Gastrocnemius medialis (tissue), 4 donors: ENCODE results near the gene MEIOSIN. TPM values are rescaled to one million over a fixed set of nuclear protein-coding genes. Genes with fewer than 3 reads are reported as not detected.
A peak's percentile ranks its signal among the peaks of the same experiment; 100 is the strongest.

ENCODE experiments used
- ATAC-seq, 2 donors: fragments of 150-250 bp; one replicate each; pipeline ENCODE4 v1.9.1; 2016
- DNase-seq, 2 donors: peaks; one replicate each; pipeline ENCODE4 v3.0.0-alpha.2; 2019
- H3K27ac ChIP-seq, 4 donors: fragments of 200-600 bp; sonication (generic); 1 replicate in 1 of 4; 2 replicates in 3 of 4; pipeline ENCODE4 v1.5.1; 2016 to 2018; ENCODE audit warnings: mild to moderate bottlenecking in 2 of 4, moderate library complexity in 1 of 4
- H3K27me3 ChIP-seq, 3 donors: fragments of 200-600 bp; sonication (generic) in 2 of 3; 1 replicate in 1 of 3; 2 replicates in 2 of 3; pipeline versions ENCODE4 v1.5.1 to v1.6.0; 2016 to 2019; ENCODE audit warnings: mild to moderate bottlenecking in 1 of 3, moderate library complexity in 1 of 3
- H3K36me3 ChIP-seq, 2 donors: fragments of 200-600 bp; sonication (generic) in 1 of 2; one replicate each; pipeline ENCODE4 v1.5.1; 2017 to 2018
- H3K4me1 ChIP-seq, 2 donors: fragments of 200-600 bp; sonication (generic) in 1 of 2; one replicate each; pipeline ENCODE4 v1.5.1; 2016 to 2017; ENCODE audit warnings: mild to moderate bottlenecking in 2 of 2
- H3K4me3 ChIP-seq, 4 donors: fragments of 200-600 bp; sonication (generic) in 3 of 4; 1 replicate in 1 of 4; 2 replicates in 3 of 4; pipeline ENCODE4 v1.5.1; 2016 to 2019; ENCODE audit warnings: mild to moderate bottlenecking in 2 of 4
- H3K9me3 ChIP-seq, 3 donors: fragments of 200-600 bp; sonication (generic) in 2 of 3; 1 replicate in 1 of 3; 2 replicates in 2 of 3; pipeline ENCODE4 v1.5.1; 2016 to 2019
- CTCF ChIP-seq, 5 experiments: fragments of 450-650 bp in 3 of 5; fragments of 200-600 bp in 2 of 5; sonication (generic) in 2 of 5; IDR thresholded peaks in 4 of 5; conservative IDR thresholded peaks in 1 of 5; 1 replicate in 4 of 5; 2 replicates in 1 of 5; pipeline ENCODE4 v1.5.1; 2016 to 2019; ENCODE audit warnings: antibody characterized with exemption in 5 of 5, mild to moderate bottlenecking in 3 of 5, moderate library complexity in 3 of 5
- POLR2A ChIP-seq, 2 donors: fragments of 450-650 bp; IDR thresholded peaks; one replicate each; pipeline ENCODE4 v1.6.1; 2017; ENCODE audit warnings: antibody characterized with exemption in 2 of 2, mild to moderate bottlenecking in 2 of 2, moderate library complexity in 2 of 2
- in situ Hi-C, 4 donors: fragments of 200-750 bp; cut with MboI; loops; one replicate each; pipeline versions ENCODE4 v1.15.0 to v1.8.0; 2017; ENCODE audit warnings: low sequenced_read_pairs in 4 of 4
- intact Hi-C: fragments of 100-400 bp; cut with DNase I; formaldehyde crosslinking; loops from one replicate; pipeline ENCODE4 v1.15.1; 2023; ENCODE audit warnings: low total_unique reads
- total RNA-seq, 4 donors: library from RNA; depleted of rRNA; stranded (reverse); fragments of >200 nt; gene quantifications; one replicate each; pipeline versions ENCODE4 v1.1.0 to v1.2.3, GENCODE V29; 2016

The MEIOSIN gene
- total RNA-seq, 4 donors from 2014 or later: not detected

GRCh38 chr19:45713141-45713540 is 20.1 kb upstream of the MEIOSIN start:
- no peaks in the 10 kb centered on the region for H3K9me3 ChIP-seq
- intact Hi-C loops: loop anchor here (10.0 kb wide), 2 partner anchors 288 to 908 kb away; partner anchors contain the start of genes BCAM and ERCC1
- no peak for DNase-seq
- in situ Hi-C loops: no loop called here
- peaks cover 0 to 6% of the 10 kb centered on the region in 2 donors for H3K36me3 ChIP-seq
- no peak for ATAC-seq
- H3K4me1 ChIP-seq: peaks cover 8 to 13% of the 10 kb centered on the region in 2 donors
- H3K27me3 ChIP-seq: no peaks in the 10 kb centered on the region
- no peak overlapping the region for H3K27ac ChIP-seq
- TF ChIP-seq CTCF (IDR thresholded peaks at IDR 0.05 in 4 of 5, conservative IDR thresholded peaks at IDR 0.05 in 1 of 5): no peak
- TF ChIP-seq POLR2A (IDR thresholded peaks at IDR 0.05): no peak
- H3K4me3 ChIP-seq: no peak overlapping the region

GRCh38 chr19:45715139-45715538 is 18.1 kb upstream of the MEIOSIN start:
- in situ Hi-C loops (no loop called here), intact Hi-C loops (loop anchor here (5.0 to 10.0 kb wide), 3 partner anchors 82 to 910 kb away; partner anchors contain the start of genes BCAM and ERCC1)
- no peak for DNase-seq
- no peak for ATAC-seq
- no peak overlapping the region for H3K4me3 ChIP-seq
- H3K4me1 ChIP-seq: peaks cover 12 to 17% of the 10 kb centered on the region in 2 donors
- H3K27ac ChIP-seq: no peak overlapping the region
- H3K9me3 ChIP-seq: no peaks in the 10 kb centered on the region
- peaks cover 0 to 6% of the 10 kb centered on the region in 2 donors for H3K36me3 ChIP-seq
- no peak for TF ChIP-seq POLR2A (IDR thresholded peaks at IDR 0.05)
- TF ChIP-seq CTCF (IDR thresholded peaks at IDR 0.05 in 4 of 5, conservative IDR thresholded peaks at IDR 0.05 in 1 of 5): no peak
- H3K27me3 ChIP-seq: no peaks in the 10 kb centered on the region

GRCh38 chr19:45716359-45717130 is 16.7 kb upstream of the MEIOSIN start:
- Histone ChIP-seq H3K9me3 (no peaks in the 10 kb centered on the region), H3K27ac (peak overlapping the region; percentile 88 to 95 (median 92)), H3K27me3 (no peaks in the 10 kb centered on the region), H3K4me1 (peaks cover 12 to 17% of the 10 kb centered on the region in 2 donors), H3K36me3 (peaks cover 0 to 5% of the 10 kb centered on the region in 2 donors), H3K4me3 (peak overlapping the region; percentile 74 to 82 (median 76))
- in situ Hi-C loops (no loop called here), intact Hi-C loops (loop anchor here (1.0 to 10.0 kb wide), 7 partner anchors 14 to 912 kb away; partner anchors contain the start of genes BCAM, ERCC1, FBXO46 and QPCTL)
- TF ChIP-seq POLR2A (IDR thresholded peaks at IDR 0.05) (no peak), CTCF (IDR thresholded peaks at IDR 0.05 in 4 of 5, conservative IDR thresholded peaks at IDR 0.05 in 1 of 5) (no peak)
- ATAC-seq (peak; percentile 9 to 15), DNase-seq (peak in 1 of 2 donors; percentile 31)

GRCh38 chr19:45717131-45717982 is 15.9 kb upstream of the MEIOSIN start:
- Histone ChIP-seq H3K36me3 (no peaks in the 10 kb centered on the region), H3K4me3 (peak overlapping the region; percentile 74 to 82 (median 76)), H3K27ac (peak overlapping the region; percentile 88 to 95 (median 92)), H3K27me3 (no peaks in the 10 kb centered on the region), H3K4me1 (peaks cover 12 to 17% of the 10 kb centered on the region in 2 donors), H3K9me3 (no peaks in the 10 kb centered on the region)
- intact Hi-C loops (loop anchor here (1.0 to 10.0 kb wide), 7 partner anchors 13 to 913 kb away; partner anchors contain the start of genes BCAM, ERCC1, FBXO46 and QPCTL), in situ Hi-C loops (no loop called here)
- peak; percentile 99 to 100 for DNase-seq
- TF ChIP-seq POLR2A (IDR thresholded peaks at IDR 0.05): peak; percentile 55 to 75
- TF ChIP-seq CTCF (IDR thresholded peaks at IDR 0.05 in 4 of 5, conservative IDR thresholded peaks at IDR 0.05 in 1 of 5): peak in 3 of 5 experiments; percentile 26 to 42 (median 37)
- ATAC-seq: peak; percentile 96 to 98
